CD4-positive, alpha-beta T cell treated with Interleukin-15 for 4 hours (primary cell): ENCODE measurements around the gene ARHGEF2.

Experiments used
- DNase-seq: peaks from one replicate; pipeline ENCODE4 v3.0.0-alpha.2; 2020; ENCODE audit warnings: low spot score

Gene ARHGEF2

DNA sequence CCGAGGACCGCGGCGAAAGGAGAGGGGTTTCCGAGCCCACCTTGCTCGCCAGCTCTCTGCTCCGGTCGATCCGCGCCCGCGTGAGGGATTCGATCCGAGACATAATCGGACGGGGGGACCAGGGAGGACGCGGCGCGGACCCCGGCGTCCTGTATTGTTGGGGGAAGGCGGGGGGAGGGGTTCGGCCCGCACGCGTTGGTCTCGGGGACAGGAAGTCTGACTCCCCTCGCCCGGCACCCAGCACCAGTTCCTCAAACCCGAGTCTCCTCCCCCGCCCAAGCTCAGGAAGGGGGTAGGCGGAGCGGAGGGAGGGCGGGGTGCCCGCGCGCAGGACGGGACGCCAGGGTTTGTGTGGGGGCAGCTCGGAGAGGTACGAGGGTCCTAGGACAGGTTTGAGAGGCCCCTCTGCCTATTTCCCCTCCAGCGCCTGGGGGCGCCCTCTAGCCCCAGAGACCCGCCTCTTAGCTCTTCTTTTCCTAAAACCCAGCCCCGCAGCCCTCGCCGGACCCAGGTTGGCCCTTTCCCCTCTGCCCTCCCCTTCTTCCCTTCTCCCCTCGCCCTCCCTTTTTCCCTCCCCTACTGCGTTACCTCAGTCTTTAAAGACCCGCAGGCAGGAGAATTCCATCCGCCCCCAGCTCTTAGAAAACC lies at the start of gene ARHGEF2:
TSS of gene ARHGEF2 (minus strand) at position 223 of the 648 bp plus-strand sequence. CDS start at position 103, 120 bp downstream.
- peak; percentile 67 for DNase-seq

GRCh38 chr1:156026588-156026987 lies 48.2 kb upstream of the ARHGEF2 start:
- DNase-seq: no peak

- no peak for DNase-seq
Measured at GRCh38 chr1:156025876-156026275, 47.5 kb upstream of the ARHGEF2 start.

DNA sequence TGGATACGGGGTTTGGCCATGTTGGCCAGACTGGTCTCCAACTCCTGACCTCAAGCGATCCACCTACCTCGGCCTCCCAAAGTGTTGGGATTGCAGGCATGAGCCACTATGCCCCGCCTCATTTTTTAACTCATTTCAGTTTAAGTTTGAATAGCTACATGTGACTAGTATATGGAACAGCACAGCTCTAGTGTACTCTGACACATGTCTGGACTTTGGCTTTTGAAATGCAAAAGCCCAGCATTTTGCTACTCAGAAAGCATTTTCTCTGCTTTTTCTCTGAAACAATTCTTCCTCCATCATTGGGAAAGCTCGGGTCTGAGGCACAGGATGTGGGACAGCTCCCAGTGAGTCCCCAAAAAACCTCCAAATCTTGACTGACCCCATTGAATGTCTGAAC lies 46.5 kb upstream of the ARHGEF2 start:
- no peak for DNase-seq

DNA sequence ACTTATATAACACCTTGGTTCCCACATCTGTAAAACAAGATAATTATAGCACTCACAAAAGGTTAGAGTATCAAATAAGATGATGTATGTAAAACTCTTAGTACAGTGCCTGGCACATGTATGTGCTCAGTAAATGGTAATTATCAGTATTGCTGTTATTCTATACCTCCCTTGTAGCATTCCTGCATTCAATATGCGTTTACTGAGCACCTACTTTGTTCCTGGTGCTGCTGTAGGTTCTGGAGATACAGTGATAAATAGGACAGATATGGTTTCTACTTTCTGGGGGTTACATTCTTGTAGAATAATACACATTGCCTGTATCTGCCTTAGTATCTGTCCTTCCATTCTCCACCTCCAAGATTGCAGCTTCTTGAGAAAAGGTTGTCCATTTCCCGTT lies 43.6 kb upstream of the ARHGEF2 start:
- DNase-seq: no peak

- DNase-seq: no peak
Measured at GRCh38 chr1:156021093-156021428, 42.7 kb upstream of the ARHGEF2 start.

- DNase-seq: peak; percentile 87
Measured at GRCh38 chr1:156020293-156021092, 42.1 kb upstream of the ARHGEF2 start, which contains the start of gene SSR2. Gene SSR2 (minus strand): TSS chr1:156020951. CDS start chr1:156020167, 784 bp downstream.

- no peak for DNase-seq
Measured at GRCh38 chr1:156019946-156020292, 41.6 kb upstream of the ARHGEF2 start.

DNA sequence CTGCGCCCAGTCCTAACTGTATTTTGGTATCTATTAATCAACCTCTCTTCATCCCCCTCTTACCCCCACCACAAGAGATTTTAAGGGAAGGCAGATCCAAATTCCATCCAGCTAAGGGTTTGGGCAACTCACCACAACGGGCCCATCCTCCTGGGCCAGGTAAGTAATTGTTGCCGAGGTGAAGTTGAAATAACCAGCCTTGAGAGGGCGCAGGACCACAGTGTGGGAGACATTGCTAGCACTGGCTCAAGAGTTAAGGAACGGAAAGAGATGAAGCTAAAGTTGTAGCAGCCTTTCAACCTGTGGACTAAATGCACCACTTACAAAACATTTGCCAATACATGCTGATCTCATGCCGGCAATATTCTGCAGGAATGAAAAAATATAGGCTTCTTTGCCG lies 36.5 kb upstream of the ARHGEF2 start:
- no peak for DNase-seq

GRCh38 chr1:156012051-156012817 lies 33.9 kb upstream of the ARHGEF2 start:
- no peak for DNase-seq

- DNase-seq: no peak
Measured at GRCh38 chr1:156009404-156009803, 31.1 kb upstream of the ARHGEF2 start.

GRCh38 chr1:156006666-156007376 lies 28.5 kb upstream of the ARHGEF2 start:
- no peak for DNase-seq

- DNase-seq: peak; percentile 32
Measured at GRCh38 chr1:156004843-156005584, 26.7 kb upstream of the ARHGEF2 start.

DNA sequence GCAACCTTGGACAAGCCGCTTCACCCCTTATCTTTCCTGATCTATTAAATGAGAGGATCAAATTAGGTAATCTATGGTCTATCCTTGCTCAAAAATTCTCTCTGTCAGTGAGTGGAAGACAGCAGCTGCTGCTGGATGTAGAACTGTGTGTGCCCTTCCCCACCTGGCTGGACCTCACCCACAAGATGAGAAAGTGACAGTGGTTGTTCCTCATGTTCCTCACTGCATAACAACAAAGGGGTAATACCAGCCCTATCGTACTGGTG lies 25.5 kb upstream of the ARHGEF2 start:
- DNase-seq: no peak

- DNase-seq: no peak
Measured at GRCh38 chr1:156002188-156002911, 24.0 kb upstream of the ARHGEF2 start.

GRCh38 chr1:156001662-156002171 lies 23.4 kb upstream of the ARHGEF2 start:
- no peak for DNase-seq

- no peak for DNase-seq
Measured at GRCh38 chr1:156001021-156001661, 22.8 kb upstream of the ARHGEF2 start.

GRCh38 chr1:155999964-156000363 lies 21.6 kb upstream of the ARHGEF2 start:
- DNase-seq: no peak

DNA sequence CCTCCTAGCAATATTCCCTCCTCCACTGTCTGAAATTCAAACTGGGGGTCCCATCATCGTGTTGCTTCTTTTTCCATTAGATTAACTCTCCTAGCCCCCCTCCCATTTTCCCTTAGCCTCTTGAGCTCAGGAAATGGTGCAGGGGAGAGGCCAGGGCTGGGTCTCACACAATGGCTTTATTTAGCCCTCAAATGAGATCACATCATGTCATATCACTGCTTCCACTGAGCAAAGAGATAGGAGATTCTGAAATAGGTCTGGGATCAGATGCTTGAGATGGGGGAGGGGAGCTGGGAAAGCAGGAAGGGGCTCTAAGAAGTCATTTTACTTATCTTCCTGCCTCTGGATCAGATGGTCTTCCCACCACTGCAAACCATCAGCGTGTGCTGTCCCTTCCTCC lies 17.8 kb upstream of the ARHGEF2 start:
- DNase-seq: no peak

DNA sequence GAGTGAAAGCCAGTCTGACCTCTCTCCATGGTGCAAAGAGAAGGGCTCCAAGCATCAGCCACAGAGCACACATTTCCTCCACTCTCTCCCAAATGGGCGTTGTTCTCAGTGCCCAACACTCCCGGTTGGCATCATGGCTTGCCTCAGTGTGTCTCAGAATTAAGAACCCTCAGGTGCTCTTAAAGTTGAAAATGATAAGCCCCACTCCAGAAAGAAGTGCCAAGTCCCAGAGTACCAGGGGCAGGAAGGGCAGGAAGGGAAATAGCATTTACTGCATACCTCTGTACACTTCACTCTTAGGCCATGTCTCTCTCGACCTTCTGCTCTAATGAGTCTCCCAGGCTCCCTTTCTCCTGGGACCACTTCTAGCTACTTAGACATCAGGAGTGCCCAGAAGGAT lies 15.2 kb upstream of the ARHGEF2 start:
- DNase-seq: no peak
